Prostate gland (tissue), 2 donors: ENCODE data around the gene PDE8B.

Experiments
- CTCF ChIP-seq, 4 experiments: fragments of 200-600 bp in 2 of 4; fragments of 450-650 bp in 2 of 4; sonication (generic) in 2 of 4; IDR thresholded peaks; 1 replicate in 3 of 4; 2 replicates in 1 of 4; pipeline ENCODE4 v1.5.1; 2016 to 2019; ENCODE audit warnings: antibody characterized with exemption in 4 of 4, mild to moderate bottlenecking in 2 of 4, moderate library complexity in 2 of 4
- POLR2AphosphoS5 ChIP-seq: sonication (generic); formaldehyde crosslinking; IDR thresholded peaks from one replicate; pipeline ENCODE4 v1.6.1; 2017; ENCODE audit warnings: antibody characterized with exemption

- TF ChIP-seq POLR2AphosphoS5, result no peak
- TF ChIP-seq CTCF (IDR thresholded peaks at IDR 0.05), result no peak
Measured at GRCh38 chr5:77223653-77224052, 13.2 kb downstream of the PDE8B start.
